Endodermal cell (in vitro differentiated cells): ENCODE results near the gene ITIH5. TPM values are rescaled to one million over a fixed set of nuclear protein-coding genes. Genes with fewer than 3 reads are reported as not detected.

ENCODE experiments used
- DNase-seq: peaks from one replicate; pipeline ENCODE4 v3.0.0-alpha.2; 2017
- H3K27ac ChIP-seq: 2 replicates; pipeline ENCODE4 v1.5.1; 2013; ENCODE audit warnings: mild to moderate bottlenecking, low read depth, low read length, moderate library complexity
- H3K27me3 ChIP-seq: 2 replicates; pipeline ENCODE4 v1.6.1; 2013; ENCODE audit warnings: mild to moderate bottlenecking, low read length, moderate library complexity; ENCODE audit not compliant: insufficient read depth, control insufficient read depth, poor library complexity, severe bottlenecking
- H3K36me3 ChIP-seq: 2 replicates; pipeline ENCODE4 v1.7.0; 2013; ENCODE audit warnings: mild to moderate bottlenecking, low read length, moderate library complexity; ENCODE audit not compliant: control insufficient read depth, insufficient read depth
- H3K4me1 ChIP-seq: one replicate; pipeline ENCODE4 v1.7.0; 2013; ENCODE audit warnings: low read length; ENCODE audit not compliant: control insufficient read depth, insufficient read depth
- H3K4me3 ChIP-seq: 2 replicates; pipeline ENCODE4 v1.5.1; 2013; ENCODE audit warnings: mild to moderate bottlenecking, low read length, moderate library complexity
- H3K9ac ChIP-seq: 2 replicates; pipeline ENCODE4 v1.6.1; 2013; ENCODE audit warnings: mild to moderate bottlenecking, low read length, moderate library complexity; ENCODE audit not compliant: poor library complexity, severe bottlenecking; ENCODE audit errors: extremely low read depth
- H3K9me3 ChIP-seq: 2 replicates; pipeline ENCODE4 v1.6.1; 2013; ENCODE audit warnings: mild to moderate bottlenecking, low read length, moderate library complexity; ENCODE audit not compliant: control insufficient read depth
- H3K27ac Mint-ChIP-seq: 2 replicates; pipeline ENCODE4 v1.8.0; 2020; ENCODE audit warnings: mixed read lengths
- H3K27me3 Mint-ChIP-seq: 2 replicates; pipeline ENCODE4 v1.8.0; 2021; ENCODE audit warnings: mild to moderate bottlenecking, mixed read lengths; ENCODE audit not compliant: insufficient read depth
- H3K36me3 Mint-ChIP-seq: 2 replicates; pipeline ENCODE4 v1.8.0; 2020; ENCODE audit warnings: low read depth, mixed read lengths
- H3K4me1 Mint-ChIP-seq: 2 replicates; pipeline ENCODE4 v1.8.0; 2020; ENCODE audit warnings: mixed read lengths
- H3K4me3 Mint-ChIP-seq: 2 replicates; pipeline ENCODE4 v1.8.0; 2020; ENCODE audit warnings: mild to moderate bottlenecking, moderate library complexity, mixed read lengths
- H3K9me3 Mint-ChIP-seq: 2 replicates; pipeline ENCODE4 v1.8.0; 2020; ENCODE audit warnings: mild to moderate bottlenecking, mixed read lengths
- CTCF ChIP-seq: fragments of 200-600 bp; sonication (generic); conservative IDR thresholded peaks from 2 replicates; pipeline ENCODE4 v1.5.0; 2021; ENCODE audit warnings: antibody characterized with exemption, mild to moderate bottlenecking
- WGBS, 2 experiments: methylation state at CpG; one replicate each; pipeline versions ENCODE4 v1.1.5 to v1.1.7; 2013; ENCODE audit warnings: missing lambda C conversion rate in 2 of 2, mixed read lengths in 1 of 2; ENCODE audit not compliant: insufficient coverage in 1 of 2, insufficient read length in 1 of 2; 5-methylcytosine and 5-hydroxymethylcytosine counted together
- total RNA-seq, 2 donors: library from RNA; stranded (reverse); fragmentation: NEBNext Ultra II Directional in 1 of 2; extraction: Animal tissue kit (Norgen Biotek cat#: 25700) in 1 of 2; gene quantifications; 2 replicates in 1 of 2; 3 replicates in 1 of 2; pipeline ENCODE4 v1.2.1, GENCODE V29; 2021

Gene ITIH5
- total RNA-seq, 2 donors from 2014 or later: 2.9 to 5.3 TPM

- Mint-ChIP-seq H3K9me3 (no peaks in the 10 kb centered on the region), H3K4me1 (peaks cover 31% of the 10 kb centered on the region), H3K4me3 (no peak overlapping the region), H3K27me3 (no peaks in the 10 kb centered on the region), H3K36me3 (no peaks in the 10 kb centered on the region), H3K27ac (no peak overlapping the region)
- Histone ChIP-seq H3K36me3 (no peaks in the 10 kb centered on the region), H3K27ac (no peak overlapping the region), H3K9ac (no peak overlapping the region), H3K9me3 (peaks cover 4% of the 10 kb centered on the region), H3K27me3 (no peaks in the 10 kb centered on the region), H3K4me1 (peaks cover 3% of the 10 kb centered on the region), H3K4me3 (no peak overlapping the region)
- no peak for DNase-seq
- WGBS, 2 experiments: 95% methylated on average over 9 to 11 of the region's 11 CpGs
- no peak for TF ChIP-seq CTCF
Observed at GRCh38 chr10:7608001-7608400, 58.8 kb downstream of the ITIH5 start.

- no peak overlapping the region for H3K9ac ChIP-seq
- Mint-ChIP-seq H3K4me1 (peaks cover 40% of the 10 kb centered on the region), H3K4me3 (no peak overlapping the region), H3K9me3 (no peaks in the 10 kb centered on the region), H3K27me3 (peaks cover 1% of the 10 kb centered on the region), H3K36me3 (no peaks in the 10 kb centered on the region), H3K27ac (no peak overlapping the region)
- H3K27me3 ChIP-seq: no peaks in the 10 kb centered on the region
- TF ChIP-seq CTCF: no peak
- peaks cover 5% of the 10 kb centered on the region for H3K9me3 ChIP-seq
- H3K4me1 ChIP-seq: peaks cover 3% of the 10 kb centered on the region
- H3K36me3 ChIP-seq: no peaks in the 10 kb centered on the region
- DNase-seq: no peak
- H3K27ac ChIP-seq: no peak overlapping the region
- no peak overlapping the region for H3K4me3 ChIP-seq
- 85 to 97% methylated on average over 4 of the region's 4 CpGs for WGBS, 2 experiments
Observed at GRCh38 chr10:7606951-7607404, 59.8 kb downstream of the ITIH5 start.

DNA sequence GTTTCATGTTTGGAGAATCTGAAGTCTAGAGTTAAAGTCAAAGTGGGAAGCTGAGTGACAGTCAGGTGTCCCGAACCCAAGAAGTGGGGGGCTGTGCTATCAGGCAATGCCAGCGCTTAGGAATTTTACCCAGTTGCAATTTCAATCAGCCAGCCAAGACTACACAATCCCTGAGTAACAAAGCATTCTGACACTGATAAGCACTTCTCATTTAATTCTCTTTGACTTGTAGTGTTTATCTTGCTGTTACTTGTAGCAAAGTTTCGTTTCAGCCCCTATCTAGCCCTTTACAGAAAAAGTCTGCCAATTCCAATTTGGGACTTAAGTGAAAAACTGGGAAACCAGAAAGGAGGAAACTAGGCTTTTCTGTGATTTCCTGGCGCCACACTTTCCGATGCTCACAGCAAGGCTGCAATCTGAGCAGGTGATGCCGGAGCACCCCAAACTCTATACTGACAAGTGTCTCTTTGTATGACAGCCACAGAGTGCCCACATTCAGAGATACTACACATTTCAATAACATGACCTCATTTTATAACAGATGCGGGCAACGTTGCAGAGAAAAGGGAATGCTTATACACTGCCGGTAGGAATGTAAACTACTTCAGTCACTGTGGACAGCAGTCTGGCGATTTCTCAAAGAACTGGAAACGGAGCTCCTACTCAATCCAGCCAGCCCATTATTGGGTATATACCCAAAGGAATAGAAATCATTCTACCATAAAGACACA lies 61.0 kb downstream of the ITIH5 start:
- Mint-ChIP-seq H3K9me3 (no peaks in the 10 kb centered on the region), H3K27ac (peak overlapping the region; percentile 46), H3K36me3 (no peaks in the 10 kb centered on the region), H3K4me1 (peaks cover 40% of the 10 kb centered on the region), H3K27me3 (peaks cover 3% of the 10 kb centered on the region), H3K4me3 (no peak overlapping the region)
- no peaks in the 10 kb centered on the region for H3K36me3 ChIP-seq
- 70 to 89% methylated on average over 9 to 11 of the region's 11 CpGs for WGBS, 2 experiments
- H3K4me3 ChIP-seq: peak overlapping the region; percentile 7
- no peaks in the 10 kb centered on the region for H3K27me3 ChIP-seq
- H3K4me1 ChIP-seq: peaks cover 3% of the 10 kb centered on the region
- no peak overlapping the region for H3K9ac ChIP-seq
- H3K27ac ChIP-seq: no peak overlapping the region
- peaks cover 5% of the 10 kb centered on the region for H3K9me3 ChIP-seq
- no peak for DNase-seq
- TF ChIP-seq CTCF: no peak
